Mammary epithelial cell (primary cell): ENCODE measurements around the gene EXT2.

Source experiments
- EZH2 ChIP-seq: IDR thresholded peaks from 2 replicates; pipeline ENCODE4 v1.6.1; 2012; ENCODE audit warnings: low read length, inconsistent platforms, borderline replicate concordance
- TF ChIP-seq, protein P1 (sequence below), 2 donors: IDR thresholded peaks in 1 of 2; conservative IDR thresholded peaks in 1 of 2; 2 replicates each; pipeline ENCODE4 v1.5.1; 2011 to 2012; ENCODE audit warnings: inconsistent platforms in 2 of 2, low read length in 2 of 2, mild to moderate bottlenecking in 2 of 2, control low read depth in 1 of 2, low read depth in 1 of 2; ENCODE audit not compliant: insufficient read depth in 1 of 2; ENCODE audit errors: extremely low read depth in 1 of 2

- TF ChIP-seq, protein P1, sequence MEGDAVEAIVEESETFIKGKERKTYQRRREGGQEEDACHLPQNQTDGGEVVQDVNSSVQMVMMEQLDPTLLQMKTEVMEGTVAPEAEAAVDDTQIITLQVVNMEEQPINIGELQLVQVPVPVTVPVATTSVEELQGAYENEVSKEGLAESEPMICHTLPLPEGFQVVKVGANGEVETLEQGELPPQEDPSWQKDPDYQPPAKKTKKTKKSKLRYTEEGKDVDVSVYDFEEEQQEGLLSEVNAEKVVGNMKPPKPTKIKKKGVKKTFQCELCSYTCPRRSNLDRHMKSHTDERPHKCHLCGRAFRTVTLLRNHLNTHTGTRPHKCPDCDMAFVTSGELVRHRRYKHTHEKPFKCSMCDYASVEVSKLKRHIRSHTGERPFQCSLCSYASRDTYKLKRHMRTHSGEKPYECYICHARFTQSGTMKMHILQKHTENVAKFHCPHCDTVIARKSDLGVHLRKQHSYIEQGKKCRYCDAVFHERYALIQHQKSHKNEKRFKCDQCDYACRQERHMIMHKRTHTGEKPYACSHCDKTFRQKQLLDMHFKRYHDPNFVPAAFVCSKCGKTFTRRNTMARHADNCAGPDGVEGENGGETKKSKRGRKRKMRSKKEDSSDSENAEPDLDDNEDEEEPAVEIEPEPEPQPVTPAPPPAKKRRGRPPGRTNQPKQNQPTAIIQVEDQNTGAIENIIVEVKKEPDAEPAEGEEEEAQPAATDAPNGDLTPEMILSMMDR (conservative IDR thresholded peaks at IDR 0.05 in 1 of 2, IDR thresholded peaks at IDR 0.05 in 1 of 2; ENCODE audit: extremely low read depth in 1 of 2, insufficient read depth in 1 of 2, low read depth in 1 of 2, low read length in 2 of 2), result no peak
- TF ChIP-seq EZH2, result no peak
These were observed 16.7 kb upstream of the EXT2 start for GRCh38 chr11:44078794-44079193.
